ENCODE measurements around the gene MAPT.
"Not testable (repeated sequence)": the region's sequence is repeated elsewhere in the genome, so short reads cannot be mapped to it uniquely, and the experiment has no call there.

The MAPT gene

GRCh38 chr17:46009681-46010596 is 115.6 kb downstream of the MAPT start:
- DNase-seq (ENCODE audit: low read depth, low spot score): peak; percentile 30
- in situ Hi-C loops (cut with HindIII; ENCODE audit: low sequenced_read_pairs): no loop called here
- TF ChIP-seq CTCF (IDR thresholded peaks at IDR 0.05; ENCODE audit: low read depth, low read length): no peak
- no peak overlapping the region for H3K4me3 ChIP-seq (ENCODE audit: low read depth, low read length)

GRCh38 chr17:46010597-46011186 is 116.3 kb downstream of the MAPT start:
- no peak for TF ChIP-seq CTCF (IDR thresholded peaks at IDR 0.05; ENCODE audit: low read depth, low read length)
- in situ Hi-C loops (cut with HindIII; ENCODE audit: low sequenced_read_pairs): no loop called here
- DNase-seq (ENCODE audit: low read depth, low spot score): no peak
- no peak overlapping the region for H3K4me3 ChIP-seq (ENCODE audit: low read depth, low read length)

GRCh38 chr17:46011711-46012505 is 117.6 kb downstream of the MAPT start:
- DNase-seq (ENCODE audit: low read depth, low spot score): no peak
- in situ Hi-C loops (cut with HindIII; ENCODE audit: low sequenced_read_pairs): no loop called here
- no peak overlapping the region for H3K4me3 ChIP-seq (ENCODE audit: low read depth, low read length)
- no peak for TF ChIP-seq CTCF (IDR thresholded peaks at IDR 0.05; ENCODE audit: low read depth, low read length)

GRCh38 chr17:46012506-46013079 is 118.2 kb downstream of the MAPT start:
- no peak for DNase-seq (ENCODE audit: low read depth, low spot score)
- in situ Hi-C loops (cut with HindIII; ENCODE audit: low sequenced_read_pairs): no loop called here
- TF ChIP-seq CTCF (IDR thresholded peaks at IDR 0.05; ENCODE audit: low read depth, low read length): no peak
- H3K4me3 ChIP-seq (ENCODE audit: low read depth, low read length): no peak overlapping the region

- DNase-seq (ENCODE audit: low read depth, low spot score): no peak
- no peak overlapping the region for H3K4me3 ChIP-seq (ENCODE audit: low read depth, low read length)
- TF ChIP-seq CTCF (IDR thresholded peaks at IDR 0.05; ENCODE audit: low read depth, low read length): no peak
- in situ Hi-C loops (cut with HindIII; ENCODE audit: low sequenced_read_pairs): no loop called here
These were observed 118.8 kb downstream of the MAPT start for GRCh38 chr17:46013127-46013501.

GRCh38 chr17:46013502-46014165 is 119.3 kb downstream of the MAPT start:
- TF ChIP-seq CTCF (IDR thresholded peaks at IDR 0.05; ENCODE audit: low read depth, low read length): no peak
- H3K4me3 ChIP-seq (ENCODE audit: low read depth, low read length): no peak overlapping the region
- in situ Hi-C loops (cut with HindIII; ENCODE audit: low sequenced_read_pairs): no loop called here
- peak; percentile 24 for DNase-seq (ENCODE audit: low read depth, low spot score)

GRCh38 chr17:46019408-46019925 is 125.1 kb downstream of the MAPT start:
- in situ Hi-C loops (cut with HindIII; ENCODE audit: low sequenced_read_pairs); DNase-seq (ENCODE audit: low read depth, low spot score); H3K4me3 ChIP-seq (ENCODE audit: low read depth, low read length): not testable (repeated sequence)
